ENCODE results near the gene NELFE.

The NELFE gene

GRCh38 chr6:31972709-31973350 lies 14.1 kb upstream of the NELFE start:
- DNase-seq, result no peak

GRCh38 chr6:31971993-31972708 lies 13.4 kb upstream of the NELFE start, which contains the start of gene DXO:
Gene DXO, minus strand, starts transcription at chr6:31972138. Its CDS starts 463 bp downstream, at chr6:31971675.
- DNase-seq, result peak; percentile 99

- no peak for DNase-seq
Measured at GRCh38 chr6:31971279-31971992, 12.7 kb upstream of the NELFE start.

GRCh38 chr6:31970604-31971271 lies 12.0 kb upstream of the NELFE start:
- peak; percentile 40 for DNase-seq

GRCh38 chr6:31969712-31970603 lies 11.2 kb upstream of the NELFE start:
- no peak for DNase-seq

GRCh38 chr6:31968791-31969711 lies 10.3 kb upstream of the NELFE start:
- no peak for DNase-seq

- DNase-seq, result no peak
Measured at GRCh38 chr6:31968326-31968725, 9.6 kb upstream of the NELFE start.

GRCh38 chr6:31967926-31968320 lies 9.2 kb upstream of the NELFE start:
- no peak for DNase-seq

- no peak for DNase-seq
Measured at GRCh38 chr6:31966997-31967925, 8.5 kb upstream of the NELFE start.

- DNase-seq, result no peak
Measured at GRCh38 chr6:31966506-31966905, 7.7 kb upstream of the NELFE start.

GRCh38 chr6:31965700-31966099 lies 6.9 kb upstream of the NELFE start:
- no peak for DNase-seq

- no peak for DNase-seq
Measured at GRCh38 chr6:31963921-31964320, 5.2 kb upstream of the NELFE start.

- DNase-seq, result no peak
Measured at GRCh38 chr6:31961616-31962015, 2.8 kb upstream of the NELFE start.

- DNase-seq, result no peak
Measured at GRCh38 chr6:31958412-31958740, 395 bp downstream of the NELFE start.

GRCh38 chr6:31956796-31957195 lies 2.0 kb downstream of the NELFE start:
- DNase-seq, result no peak

- no peak for DNase-seq
Measured at GRCh38 chr6:31954511-31954910, 4.3 kb downstream of the NELFE start.

- no peak for DNase-seq
Measured at GRCh38 chr6:31952890-31953289, 5.9 kb downstream of the NELFE start.

- peak; percentile 18 for DNase-seq
Measured at GRCh38 chr6:31952140-31952805, 6.5 kb downstream of the NELFE start.

GRCh38 chr6:31949926-31950548 lies 8.7 kb downstream of the NELFE start:
- no peak for DNase-seq

All from NCI-H1105 (cell line).